ENCODE results near the gene HOXD10. TPM values are rescaled to one million over a fixed set of nuclear protein-coding genes. Genes with fewer than 3 reads are reported as not detected.

Gene HOXD10
- total and polyA plus RNA-seq, 2 of the 13 experiments (the other 11 are each of a cell fraction or from before 2014, with no cell fraction given): not detected

DNA sequence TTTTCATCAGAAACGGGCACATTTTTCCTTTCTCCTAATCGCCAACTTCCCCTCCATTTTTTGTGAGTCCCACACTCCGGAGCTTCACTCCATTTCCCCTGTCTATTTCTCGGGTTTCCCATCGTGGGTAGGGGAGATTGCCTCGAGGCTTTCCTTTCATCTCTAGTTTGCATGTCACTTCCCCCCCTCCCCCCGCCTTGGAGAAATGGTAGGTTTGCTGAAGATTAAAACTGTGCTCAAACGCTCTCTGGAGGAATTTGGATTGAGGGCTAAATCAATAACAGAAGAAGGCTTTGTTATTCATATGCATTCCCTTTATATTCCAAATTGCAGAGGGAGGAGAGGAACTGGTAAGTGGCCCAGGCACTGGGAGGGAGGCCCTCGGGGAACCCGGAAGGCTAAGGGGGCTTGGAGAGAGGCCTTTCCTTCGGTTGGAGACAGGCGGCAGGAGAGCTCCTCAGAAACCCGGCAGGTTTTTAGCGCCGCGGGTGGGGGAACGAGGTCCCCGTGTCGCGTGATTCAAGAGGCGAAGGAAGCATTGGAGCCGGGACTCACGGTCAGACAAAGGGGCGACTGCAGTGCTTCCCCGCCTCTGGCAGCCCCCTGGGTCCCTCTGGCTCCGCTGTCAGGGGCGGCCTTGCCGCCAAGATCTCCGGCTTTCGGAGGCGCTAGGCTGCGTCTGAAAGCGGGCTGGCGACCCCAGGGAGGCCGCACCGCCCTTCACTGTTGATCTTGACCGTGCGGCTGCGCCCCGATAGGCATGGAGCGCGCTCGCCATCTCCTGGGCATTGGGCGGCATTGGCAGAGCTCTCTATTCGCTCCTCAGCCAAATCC, 19.4 kb upstream of the HOXD10 start (continued):
- TF ChIP-seq, protein P1, sequence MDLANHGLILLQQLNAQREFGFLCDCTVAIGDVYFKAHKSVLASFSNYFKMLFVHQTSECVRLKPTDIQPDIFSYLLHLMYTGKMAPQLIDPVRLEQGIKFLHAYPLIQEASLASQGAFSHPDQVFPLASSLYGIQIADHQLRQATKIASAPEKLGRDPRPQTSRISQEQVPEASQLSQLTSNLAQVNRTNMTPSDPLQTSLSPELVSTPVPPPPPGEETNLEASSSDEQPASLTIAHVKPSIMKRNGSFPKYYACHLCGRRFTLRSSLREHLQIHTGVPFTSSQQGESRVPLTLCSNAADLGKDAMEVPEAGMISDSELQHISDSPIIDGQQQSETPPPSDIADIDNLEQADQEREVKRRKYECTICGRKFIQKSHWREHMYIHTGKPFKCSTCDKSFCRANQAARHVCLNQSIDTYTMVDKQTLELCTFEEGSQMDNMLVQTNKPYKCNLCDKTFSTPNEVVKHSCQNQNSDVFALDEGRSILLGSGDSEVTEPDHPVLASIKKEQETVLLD (CRISPR knock-in tag; IDR thresholded peaks at IDR 0.05; ENCODE audit: low read depth): no peak
- TF ChIP-seq ZNF546 (CRISPR knock-in tag; conservative IDR thresholded peaks at IDR 0.05) (no peak), HOXA7 (CRISPR knock-in tag; IDR thresholded peaks at IDR 0.05) (no peak), NR2F6 (IDR thresholded peaks at IDR 0.05) (no peak), NR2F6 (CRISPR knock-in tag; IDR thresholded peaks at IDR 0.05) (peak; percentile 22; the same call in 1 of the 2 replicates), SUZ12 (IDR thresholded peaks at IDR 0.05; ENCODE audit: low read depth, low read length) (no peak), GABPB1 (CRISPR knock-in tag; IDR thresholded peaks at IDR 0.05) (peak; percentile 64; the same call in 1 of the 2 replicates), GATAD1 (CRISPR knock-in tag; IDR thresholded peaks at IDR 0.05) (peak; percentile 58), ZNF839 (CRISPR knock-in tag; IDR thresholded peaks at IDR 0.05; ENCODE audit: borderline replicate concordance) (no peak), AGO2 (optimal IDR thresholded peaks at IDR 0.05; ENCODE audit: low read depth, low read length) (no peak), SOX6 (IDR thresholded peaks at IDR 0.05) (no peak), SOX6 (CRISPR knock-in tag; IDR thresholded peaks at IDR 0.05) (peak; percentile 33; the same call in 1 of the 2 replicates), ERF (CRISPR knock-in tag; IDR thresholded peaks at IDR 0.05) (peak; percentile 63; the same call in 1 of the 2 replicates), ZIK1 (CRISPR knock-in tag; IDR thresholded peaks at IDR 0.05; ENCODE audit: borderline replicate concordance, low read depth) (no peak)
- TF ChIP-seq, protein P2, sequence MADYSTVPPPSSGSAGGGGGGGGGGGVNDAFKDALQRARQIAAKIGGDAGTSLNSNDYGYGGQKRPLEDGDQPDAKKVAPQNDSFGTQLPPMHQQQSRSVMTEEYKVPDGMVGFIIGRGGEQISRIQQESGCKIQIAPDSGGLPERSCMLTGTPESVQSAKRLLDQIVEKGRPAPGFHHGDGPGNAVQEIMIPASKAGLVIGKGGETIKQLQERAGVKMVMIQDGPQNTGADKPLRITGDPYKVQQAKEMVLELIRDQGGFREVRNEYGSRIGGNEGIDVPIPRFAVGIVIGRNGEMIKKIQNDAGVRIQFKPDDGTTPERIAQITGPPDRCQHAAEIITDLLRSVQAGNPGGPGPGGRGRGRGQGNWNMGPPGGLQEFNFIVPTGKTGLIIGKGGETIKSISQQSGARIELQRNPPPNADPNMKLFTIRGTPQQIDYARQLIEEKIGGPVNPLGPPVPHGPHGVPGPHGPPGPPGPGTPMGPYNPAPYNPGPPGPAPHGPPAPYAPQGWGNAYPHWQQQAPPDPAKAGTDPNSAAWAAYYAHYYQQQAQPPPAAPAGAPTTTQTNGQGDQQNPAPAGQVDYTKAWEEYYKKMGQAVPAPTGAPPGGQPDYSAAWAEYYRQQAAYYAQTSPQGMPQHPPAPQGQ (CRISPR knock-in tag; IDR thresholded peaks at IDR 0.05; ENCODE audit: borderline replicate concordance): peak; percentile 49; the same call in 1 of the 2 replicates
- TF ChIP-seq, protein P3, sequence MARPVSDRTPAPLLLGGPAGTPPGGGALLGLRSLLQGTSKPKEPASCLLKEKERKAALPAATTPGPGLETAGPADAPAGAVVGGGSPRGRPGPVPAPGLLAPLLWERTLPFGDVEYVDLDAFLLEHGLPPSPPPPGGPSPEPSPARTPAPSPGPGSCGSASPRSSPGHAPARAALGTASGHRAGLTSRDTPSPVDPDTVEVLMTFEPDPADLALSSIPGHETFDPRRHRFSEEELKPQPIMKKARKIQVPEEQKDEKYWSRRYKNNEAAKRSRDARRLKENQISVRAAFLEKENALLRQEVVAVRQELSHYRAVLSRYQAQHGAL (CRISPR knock-in tag; IDR thresholded peaks at IDR 0.05; ENCODE audit: not compliant biosample characterization): no peak
- TF ChIP-seq, protein P4, sequence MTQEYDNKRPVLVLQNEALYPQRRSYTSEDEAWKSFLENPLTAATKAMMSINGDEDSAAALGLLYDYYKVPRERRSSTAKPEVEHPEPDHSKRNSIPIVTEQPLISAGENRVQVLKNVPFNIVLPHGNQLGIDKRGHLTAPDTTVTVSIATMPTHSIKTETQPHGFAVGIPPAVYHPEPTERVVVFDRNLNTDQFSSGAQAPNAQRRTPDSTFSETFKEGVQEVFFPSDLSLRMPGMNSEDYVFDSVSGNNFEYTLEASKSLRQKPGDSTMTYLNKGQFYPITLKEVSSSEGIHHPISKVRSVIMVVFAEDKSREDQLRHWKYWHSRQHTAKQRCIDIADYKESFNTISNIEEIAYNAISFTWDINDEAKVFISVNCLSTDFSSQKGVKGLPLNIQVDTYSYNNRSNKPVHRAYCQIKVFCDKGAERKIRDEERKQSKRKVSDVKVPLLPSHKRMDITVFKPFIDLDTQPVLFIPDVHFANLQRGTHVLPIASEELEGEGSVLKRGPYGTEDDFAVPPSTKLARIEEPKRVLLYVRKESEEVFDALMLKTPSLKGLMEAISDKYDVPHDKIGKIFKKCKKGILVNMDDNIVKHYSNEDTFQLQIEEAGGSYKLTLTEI (CRISPR knock-in tag; conservative IDR thresholded peaks at IDR 0.05): no peak
- TF ChIP-seq, protein P5, sequence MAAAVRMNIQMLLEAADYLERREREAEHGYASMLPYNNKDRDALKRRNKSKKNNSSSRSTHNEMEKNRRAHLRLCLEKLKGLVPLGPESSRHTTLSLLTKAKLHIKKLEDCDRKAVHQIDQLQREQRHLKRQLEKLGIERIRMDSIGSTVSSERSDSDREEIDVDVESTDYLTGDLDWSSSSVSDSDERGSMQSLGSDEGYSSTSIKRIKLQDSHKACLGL (CRISPR knock-in tag; IDR thresholded peaks at IDR 0.05): 0 out of 2 replicates have a peak, but pooled peaks have one; percentile 40
- TF ChIP-seq, protein P6, sequence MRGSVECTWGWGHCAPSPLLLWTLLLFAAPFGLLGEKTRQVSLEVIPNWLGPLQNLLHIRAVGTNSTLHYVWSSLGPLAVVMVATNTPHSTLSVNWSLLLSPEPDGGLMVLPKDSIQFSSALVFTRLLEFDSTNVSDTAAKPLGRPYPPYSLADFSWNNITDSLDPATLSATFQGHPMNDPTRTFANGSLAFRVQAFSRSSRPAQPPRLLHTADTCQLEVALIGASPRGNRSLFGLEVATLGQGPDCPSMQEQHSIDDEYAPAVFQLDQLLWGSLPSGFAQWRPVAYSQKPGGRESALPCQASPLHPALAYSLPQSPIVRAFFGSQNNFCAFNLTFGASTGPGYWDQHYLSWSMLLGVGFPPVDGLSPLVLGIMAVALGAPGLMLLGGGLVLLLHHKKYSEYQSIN (CRISPR knock-in tag; IDR thresholded peaks at IDR 0.05; ENCODE audit: borderline replicate concordance): no peak
- TF ChIP-seq, protein P7, sequence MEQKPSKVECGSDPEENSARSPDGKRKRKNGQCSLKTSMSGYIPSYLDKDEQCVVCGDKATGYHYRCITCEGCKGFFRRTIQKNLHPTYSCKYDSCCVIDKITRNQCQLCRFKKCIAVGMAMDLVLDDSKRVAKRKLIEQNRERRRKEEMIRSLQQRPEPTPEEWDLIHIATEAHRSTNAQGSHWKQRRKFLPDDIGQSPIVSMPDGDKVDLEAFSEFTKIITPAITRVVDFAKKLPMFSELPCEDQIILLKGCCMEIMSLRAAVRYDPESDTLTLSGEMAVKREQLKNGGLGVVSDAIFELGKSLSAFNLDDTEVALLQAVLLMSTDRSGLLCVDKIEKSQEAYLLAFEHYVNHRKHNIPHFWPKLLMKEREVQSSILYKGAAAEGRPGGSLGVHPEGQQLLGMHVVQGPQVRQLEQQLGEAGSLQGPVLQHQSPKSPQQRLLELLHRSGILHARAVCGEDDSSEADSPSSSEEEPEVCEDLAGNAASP (CRISPR knock-in tag; IDR thresholded peaks at IDR 0.05; ENCODE audit: borderline replicate concordance): 0 out of 2 replicates have a peak, but pooled peaks have one; percentile 51

Data from HepG2 (cell line).